Activated CD4-positive, alpha-beta T cell treated with anti-CD3 and anti-CD28 coated beads for 24 hours (primary cell): ENCODE data around the gene KIF15.

ENCODE experiments used
- DNase-seq, 2 donors: peaks; one replicate each; pipeline ENCODE4 v3.0.0-alpha.2; 2020; ENCODE audit warnings: low read depth in 2 of 2

Gene KIF15

GRCh38 chr3:44875596-44875995 is 114.0 kb downstream of the KIF15 start:
- no peak for DNase-seq

- DNase-seq: no peak
Measured at GRCh38 chr3:44877333-44877732, 115.7 kb downstream of the KIF15 start.

DNA sequence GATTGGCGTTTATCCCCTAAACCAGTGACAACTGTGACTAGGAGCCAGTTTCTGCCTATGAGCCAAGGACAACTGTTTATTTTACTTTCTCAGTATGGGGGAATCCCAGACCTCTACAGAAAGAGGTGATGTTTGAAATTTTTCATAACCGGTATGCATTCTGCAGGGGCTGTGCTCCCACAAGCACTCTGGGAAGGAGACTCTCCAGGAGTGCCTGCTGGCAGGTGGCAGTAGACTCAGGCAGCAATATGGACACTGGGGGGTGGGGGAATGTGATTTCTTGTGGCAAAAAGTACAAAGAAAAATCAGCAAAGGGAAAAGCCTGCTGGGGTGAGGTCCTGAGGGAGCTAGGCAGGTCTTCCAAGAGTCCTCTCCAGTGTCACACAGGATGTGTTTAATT is 118.7 kb downstream of the KIF15 start:
- no peak for DNase-seq

GRCh38 chr3:44883213-44883955 is 121.8 kb downstream of the KIF15 start:
- no peak for DNase-seq

- no peak for DNase-seq
Measured at GRCh38 chr3:44883999-44884431, 122.4 kb downstream of the KIF15 start.

DNA sequence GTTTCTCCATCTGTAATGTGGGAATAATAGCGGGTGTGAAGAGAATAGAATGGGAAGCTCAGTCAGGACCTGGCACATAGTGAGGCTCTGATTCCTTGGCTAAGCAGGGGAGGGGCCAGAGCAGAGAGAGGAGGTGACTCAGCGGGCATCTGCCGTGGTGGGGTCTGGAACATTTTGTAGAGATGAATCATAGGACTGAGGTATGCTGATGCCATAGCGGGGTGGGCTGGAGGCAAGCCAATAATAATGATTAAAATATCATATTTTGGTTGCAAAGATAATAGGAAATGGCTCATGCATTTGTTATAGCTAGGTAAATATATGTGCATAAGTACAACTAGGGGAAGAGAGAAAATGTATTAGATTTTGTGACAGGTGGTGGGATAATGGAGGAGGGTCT is 124.0 kb downstream of the KIF15 start:
- DNase-seq: no peak

DNA sequence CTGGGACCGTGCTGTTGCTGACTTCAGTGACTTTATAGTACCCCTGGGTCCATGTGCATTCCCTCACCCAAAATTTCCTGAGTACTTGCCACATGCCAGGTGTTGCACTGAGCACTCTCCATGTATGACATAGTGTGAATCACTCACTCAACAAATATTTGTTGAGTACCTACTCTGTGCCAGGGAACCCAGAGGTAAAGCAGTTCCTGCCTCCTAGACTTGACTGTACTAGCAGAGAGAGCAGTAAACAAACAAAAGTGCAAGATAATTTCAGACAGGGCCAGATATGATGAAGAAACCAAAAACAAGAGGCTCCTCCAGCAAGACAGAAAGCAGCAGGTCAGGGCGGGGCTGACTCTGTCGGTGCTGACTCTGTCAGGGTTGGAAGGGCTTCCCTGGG is 125.0 kb downstream of the KIF15 start:
- no peak for DNase-seq

DNA sequence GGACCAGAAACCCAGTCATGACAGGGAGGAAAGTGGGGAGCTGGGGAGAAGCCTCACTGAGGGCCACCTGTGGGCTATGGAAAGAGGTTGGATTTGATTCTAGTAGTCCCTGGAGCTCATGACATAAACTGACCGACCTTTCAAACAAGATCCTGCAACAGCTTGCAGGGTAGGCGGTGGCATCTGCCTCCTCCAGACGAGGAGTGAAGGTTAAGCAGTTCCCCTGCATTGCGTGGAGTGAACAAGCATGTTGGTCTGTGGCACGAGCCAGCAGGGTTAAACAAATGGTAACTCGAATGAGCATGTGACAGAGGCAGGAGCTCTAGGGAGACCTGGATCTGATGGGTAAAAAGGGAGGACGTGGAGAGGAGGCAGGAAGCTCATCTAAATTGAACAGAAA is 125.5 kb downstream of the KIF15 start:
- no peak for DNase-seq

- DNase-seq: no peak
Measured at GRCh38 chr3:44890258-44890657, 128.7 kb downstream of the KIF15 start.

- no peak for DNase-seq
Measured at GRCh38 chr3:44890852-44891251, 129.3 kb downstream of the KIF15 start.

DNA sequence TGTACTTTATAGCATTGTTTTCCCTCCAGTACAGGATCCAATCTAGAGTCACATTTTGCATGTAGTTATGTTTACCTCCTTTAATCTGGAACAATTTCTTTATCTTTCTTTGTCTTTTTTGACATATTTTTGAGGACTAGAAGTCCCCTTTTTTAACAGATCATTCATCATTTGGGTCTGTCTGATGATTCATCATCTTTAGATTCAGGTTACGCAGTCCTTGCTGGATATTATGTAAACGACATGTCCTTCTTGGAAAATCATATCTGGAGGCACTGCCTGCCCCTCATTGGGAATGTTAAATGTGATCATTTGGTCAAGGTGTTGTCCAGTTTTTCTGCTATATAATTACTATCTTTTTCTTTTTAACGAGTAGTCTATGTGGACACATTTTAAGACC is 131.1 kb downstream of the KIF15 start:
- no peak for DNase-seq

DNA sequence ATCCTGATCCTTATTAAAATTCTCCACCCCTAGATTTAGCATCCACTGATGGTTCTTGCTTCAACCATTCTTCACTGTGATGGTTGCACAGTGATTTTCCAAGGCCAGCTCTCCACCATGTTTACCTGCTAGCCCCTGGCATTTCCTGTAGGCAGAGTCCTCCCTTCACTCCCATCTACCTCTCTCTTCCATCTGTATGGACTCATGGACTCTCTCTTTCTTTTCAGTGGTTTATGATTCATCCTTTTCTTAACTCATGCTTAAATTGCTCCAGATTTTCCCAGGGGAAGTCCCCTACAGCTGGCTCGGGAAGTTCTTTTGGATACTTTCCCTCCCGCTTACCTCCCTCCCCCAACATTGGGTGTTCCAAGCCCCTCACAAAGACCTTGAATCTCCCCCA is 131.5 kb downstream of the KIF15 start:
- no peak for DNase-seq

GRCh38 chr3:44894485-44894884 is 132.9 kb downstream of the KIF15 start:
- DNase-seq: no peak

DNA sequence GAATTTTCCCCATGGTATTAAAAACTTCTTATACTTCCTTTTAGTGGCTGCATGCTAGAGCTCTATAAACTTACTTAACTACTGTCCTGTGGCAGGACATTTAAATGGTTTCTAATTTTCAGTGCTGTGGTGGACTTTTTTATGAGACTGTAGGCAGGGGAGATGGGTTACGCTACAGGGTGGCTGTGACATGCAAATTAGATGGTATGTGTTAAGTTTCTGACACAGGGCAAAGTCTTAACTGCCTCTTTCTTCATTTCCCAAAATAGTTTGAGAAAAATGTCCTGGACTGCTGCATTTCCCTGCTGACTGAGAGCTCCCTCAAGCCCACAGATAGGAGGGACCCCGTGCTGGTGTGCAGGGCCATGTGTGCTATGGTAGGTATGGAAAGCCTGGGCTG is 134.8 kb downstream of the KIF15 start:
- DNase-seq: no peak

DNA sequence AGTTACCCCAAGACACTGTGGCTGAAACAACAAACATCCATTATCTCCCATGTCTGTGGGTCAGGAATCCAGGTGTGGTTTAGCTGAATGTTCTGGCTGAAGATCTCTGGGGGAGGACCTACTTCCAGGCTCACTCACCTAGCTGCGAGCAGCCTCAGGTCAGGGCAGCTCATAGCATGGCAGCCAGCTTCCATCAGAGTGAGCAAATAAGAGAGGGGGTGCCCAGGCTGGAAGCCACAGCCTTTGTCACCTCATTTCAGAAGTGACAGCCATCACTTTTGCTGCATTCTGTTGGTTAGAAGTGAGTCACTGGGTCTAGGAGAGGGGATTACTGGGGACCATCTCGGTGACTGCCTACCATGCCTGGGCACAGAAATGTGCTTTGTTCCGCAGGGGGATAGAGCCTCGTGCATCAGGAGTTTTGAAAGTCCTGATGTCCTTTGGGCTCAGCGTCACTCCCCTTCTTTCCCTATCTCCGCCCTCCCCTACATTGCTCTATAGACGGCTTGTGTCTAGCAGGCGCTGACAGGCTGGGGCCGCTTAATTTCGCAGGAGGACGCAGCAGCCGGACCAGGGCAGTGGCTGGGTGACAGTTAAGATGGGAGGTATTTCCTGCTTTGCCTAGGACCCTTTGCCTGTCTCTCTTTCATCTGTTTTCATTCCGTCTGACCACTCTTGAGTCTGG is 138.2 kb downstream of the KIF15 start:
- DNase-seq: no peak

GRCh38 chr3:44902628-44903027 is 141.0 kb downstream of the KIF15 start:
- DNase-seq: no peak
